Activated T-cell treated with anti-CD3 and anti-CD28 coated beads for 1 hour (primary cell): ENCODE results near the gene ITLN1.
A peak's percentile ranks its signal among the peaks of the same experiment; 100 is the strongest.

Experiments used
- DNase-seq: peaks from one replicate; pipeline ENCODE4 v3.0.0-alpha.2; 2020; ENCODE audit warnings: low read depth

ITLN1 gene

DNA sequence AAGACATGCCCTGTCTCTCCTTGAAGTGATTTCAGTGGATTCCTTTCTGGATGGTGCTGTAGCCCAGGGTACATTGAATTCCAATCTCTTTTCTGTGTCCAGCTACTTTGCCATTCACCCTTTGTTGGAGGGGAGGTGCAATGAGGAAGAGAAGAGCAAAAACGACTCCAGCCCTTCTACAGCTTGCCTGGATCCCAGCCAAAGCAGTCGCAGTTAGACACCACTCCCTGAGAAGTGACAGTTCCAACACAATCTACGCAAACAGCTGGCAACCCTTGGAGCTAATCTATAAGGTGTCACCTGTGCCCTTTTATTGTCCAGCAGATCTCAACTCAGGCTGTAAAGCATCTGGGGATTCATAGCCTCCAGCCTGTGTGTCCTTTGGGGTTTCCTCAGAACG lies 26.9 kb downstream of the ITLN1 start:
- no peak for DNase-seq

DNA sequence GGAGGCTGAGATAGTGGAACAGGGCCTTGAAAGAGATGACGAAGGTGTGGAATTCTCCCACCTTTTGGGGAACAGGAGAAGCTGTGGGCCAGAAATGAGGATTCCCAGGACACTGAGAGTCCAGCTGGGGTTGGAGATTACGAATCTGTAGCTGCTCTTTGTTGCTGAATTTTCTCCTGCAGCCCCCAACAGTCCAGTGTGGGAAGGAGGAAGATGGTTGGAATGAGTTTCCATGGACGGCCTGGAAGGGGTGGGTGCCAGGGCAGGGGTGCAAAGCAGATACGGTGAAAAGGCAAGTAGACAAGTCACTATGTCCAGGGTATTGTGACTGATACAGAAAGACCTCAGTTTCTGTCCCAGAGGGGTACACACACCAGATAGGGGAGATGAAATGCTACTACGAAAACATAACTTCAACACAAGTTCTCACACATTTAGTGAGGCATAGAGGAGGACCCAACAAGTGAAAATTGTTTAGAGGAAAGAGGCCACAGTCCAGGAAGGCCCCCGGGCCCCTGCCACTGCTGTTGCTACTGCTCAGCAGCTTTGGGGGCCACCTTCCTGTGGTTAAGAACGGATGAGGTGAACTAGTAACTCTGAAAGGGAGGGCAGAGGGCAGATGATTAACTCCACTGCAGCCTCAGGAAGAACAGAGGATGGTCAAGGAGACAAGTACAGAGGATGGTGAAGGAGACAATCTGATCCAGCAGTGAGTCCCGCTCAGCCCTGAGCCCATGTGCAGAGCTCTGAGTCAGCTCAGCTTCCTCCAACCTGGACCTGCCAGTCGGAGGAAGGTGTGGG lies 29.6 kb downstream of the ITLN1 start:
- DNase-seq = no peak

DNA sequence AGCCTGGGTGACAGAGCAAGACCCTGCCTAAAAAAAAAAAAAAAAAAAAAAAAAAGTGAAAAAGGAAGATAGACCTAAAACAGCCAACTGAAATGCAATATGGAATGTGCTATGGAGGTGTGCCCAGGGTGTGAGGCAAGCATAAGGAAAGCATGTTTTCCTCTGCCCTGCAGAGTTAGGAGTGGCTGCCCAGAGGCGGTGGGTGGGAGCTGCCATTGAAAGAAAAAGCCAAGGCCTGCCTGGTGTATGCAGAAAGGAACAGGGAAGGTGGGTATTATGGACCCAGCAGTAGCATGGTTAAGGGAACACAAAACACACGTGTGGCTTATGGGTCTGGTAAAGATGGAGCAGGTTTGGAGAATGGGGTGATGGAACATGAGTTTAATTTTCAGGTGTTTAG lies 31.2 kb downstream of the ITLN1 start:
- DNase-seq = no peak

DNA sequence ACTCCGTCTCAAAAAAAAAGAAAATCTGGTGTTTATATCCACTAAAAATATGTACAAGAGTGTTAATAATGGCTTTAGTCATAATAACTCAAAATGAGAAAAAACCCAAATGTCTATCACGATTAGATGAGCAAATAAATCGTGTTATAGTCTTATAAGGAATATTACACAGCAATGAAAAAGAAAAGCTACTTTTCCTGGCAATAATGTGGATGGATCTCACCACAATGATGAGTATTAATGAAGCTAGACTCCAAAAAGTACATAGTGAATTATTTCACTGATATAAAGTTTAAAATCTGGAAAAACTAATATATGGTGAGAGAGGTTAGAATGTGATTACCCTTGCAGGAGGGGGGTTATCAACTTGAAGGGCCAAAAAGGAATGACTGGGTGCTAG lies 32.0 kb downstream of the ITLN1 start:
- DNase-seq = no peak

DNA sequence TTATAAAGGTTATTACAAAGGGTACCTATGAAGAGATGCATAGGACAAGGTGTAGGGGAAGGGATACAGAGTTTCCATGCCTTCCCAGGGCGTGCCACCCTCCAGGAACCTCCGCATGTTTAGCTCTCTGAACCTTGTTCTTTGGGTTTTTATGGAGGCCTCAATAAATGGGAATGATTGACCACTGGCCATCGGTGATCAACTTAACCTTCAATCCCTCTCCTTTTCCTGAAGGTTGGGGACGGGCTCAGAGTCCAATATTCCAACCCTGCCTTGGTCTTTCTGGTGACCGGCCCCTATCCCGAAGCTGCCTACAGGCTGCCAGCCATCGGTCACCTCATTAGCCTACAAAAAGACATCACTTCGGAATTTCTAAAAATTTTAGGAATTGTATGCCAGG lies 34.0 kb downstream of the ITLN1 start:
- DNase-seq = no peak

DNA sequence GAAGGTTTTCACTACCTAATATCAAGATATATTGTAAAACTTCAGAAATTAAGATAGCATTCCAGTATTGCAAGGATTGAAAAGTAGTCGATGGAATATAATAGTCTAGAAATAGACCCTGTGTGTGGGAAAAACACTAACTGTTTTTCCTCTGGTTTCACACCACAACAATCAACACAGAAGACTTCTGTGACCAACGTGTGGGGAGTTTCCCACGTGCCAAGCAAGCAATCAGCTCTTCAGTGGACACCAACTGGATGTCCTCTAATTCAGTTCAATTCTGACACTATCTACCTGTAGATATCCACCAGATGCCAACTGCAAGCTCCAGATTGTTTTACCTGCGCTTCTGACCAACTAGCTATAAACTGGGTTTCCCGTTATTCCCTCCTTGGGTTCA lies 34.4 kb downstream of the ITLN1 start:
- DNase-seq = no peak

DNA sequence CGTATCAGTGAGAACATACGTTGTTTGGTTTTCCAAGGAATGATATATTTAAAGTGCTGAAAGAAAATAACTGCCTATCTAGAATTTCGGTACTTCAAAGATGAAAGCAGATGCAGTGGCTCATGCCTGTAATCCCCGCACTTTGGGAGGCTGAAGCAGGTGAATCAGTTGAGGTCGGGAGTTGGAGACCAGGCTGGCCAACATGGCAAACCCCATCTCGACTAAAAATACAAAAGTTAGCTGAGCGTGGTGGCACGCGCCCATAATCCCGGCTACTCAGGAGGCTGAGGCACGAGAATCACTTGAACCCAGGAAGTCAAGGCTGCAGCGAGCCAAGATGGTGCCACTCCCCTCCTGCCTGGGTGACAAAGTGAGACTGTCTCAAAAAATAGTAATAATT lies 38.7 kb downstream of the ITLN1 start:
- DNase-seq = no peak

DNA sequence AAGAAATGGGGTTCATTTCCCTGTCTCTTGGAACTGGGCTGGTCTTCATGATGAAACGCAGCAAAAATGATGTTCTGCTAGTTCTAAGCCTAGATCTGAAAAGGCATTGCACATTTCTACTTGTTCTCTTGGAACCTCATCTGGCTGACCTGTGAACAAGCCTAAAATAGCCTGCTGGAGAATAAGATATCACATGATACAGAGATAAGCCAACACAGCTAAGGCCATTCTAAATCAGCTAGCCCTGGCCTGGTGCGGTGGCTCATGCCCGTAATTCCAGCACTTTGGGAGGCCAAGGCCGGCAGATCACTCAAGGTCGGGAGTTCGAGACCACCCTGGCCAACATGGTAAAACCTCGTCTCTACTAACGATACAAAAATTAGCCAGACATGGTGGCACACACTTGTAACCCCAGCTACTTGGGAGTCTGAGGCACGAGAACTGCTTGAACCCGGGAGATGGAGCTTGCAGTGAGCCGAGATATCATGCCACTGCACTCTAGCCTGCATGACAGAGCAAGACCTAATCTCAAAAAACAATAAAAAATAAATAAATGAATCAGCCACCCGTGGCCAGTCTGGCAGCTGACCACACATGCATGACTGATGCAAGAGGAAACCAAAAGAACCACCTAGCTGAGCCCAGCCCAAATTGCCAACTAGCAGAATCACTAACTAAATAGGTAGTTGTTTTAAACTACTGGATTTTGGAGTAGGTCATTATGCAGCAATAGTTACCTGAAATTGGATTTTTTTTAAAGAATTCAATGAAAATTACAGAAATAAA lies 40.3 kb downstream of the ITLN1 start:
- DNase-seq = no peak

DNA sequence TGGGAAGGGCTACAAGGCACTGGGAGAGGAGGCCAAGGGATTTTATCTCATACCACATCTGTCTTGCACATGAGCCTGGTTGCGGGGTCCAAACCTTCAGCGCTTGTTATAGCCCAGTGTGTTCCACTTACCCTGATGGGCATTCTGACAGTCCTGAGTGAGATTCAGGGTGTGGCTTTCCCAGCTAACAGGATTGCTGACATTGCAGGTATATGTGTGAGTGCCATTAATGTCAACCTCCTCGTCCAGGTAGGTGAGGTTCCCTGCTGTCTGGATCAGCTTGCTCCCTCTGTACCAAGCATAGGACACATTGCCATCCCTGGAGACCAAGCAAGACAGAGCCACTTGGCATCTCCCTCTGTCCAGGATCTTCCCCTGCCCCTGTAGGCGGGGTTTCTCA lies 43.9 kb downstream of the ITLN1 start:
- no peak for DNase-seq

DNA sequence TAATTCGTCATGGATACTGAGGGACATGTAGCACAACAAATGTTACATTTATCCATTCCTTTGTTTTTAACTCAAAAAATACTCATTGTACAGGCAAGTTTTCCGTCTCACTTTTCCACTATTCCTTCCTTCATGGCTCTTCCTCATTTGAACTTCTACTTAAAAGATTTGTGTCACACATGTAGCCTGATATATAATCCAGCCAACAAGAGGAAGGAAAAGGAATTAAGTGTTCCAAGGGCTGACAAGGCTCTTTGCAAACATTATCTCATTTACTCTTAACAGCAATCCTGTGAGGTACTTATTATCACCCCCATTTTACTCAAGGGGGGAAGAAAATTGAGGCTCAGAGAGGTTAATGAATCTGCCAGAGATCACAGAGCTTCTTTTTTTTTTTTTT lies 45.2 kb downstream of the ITLN1 start:
- no peak for DNase-seq

DNA sequence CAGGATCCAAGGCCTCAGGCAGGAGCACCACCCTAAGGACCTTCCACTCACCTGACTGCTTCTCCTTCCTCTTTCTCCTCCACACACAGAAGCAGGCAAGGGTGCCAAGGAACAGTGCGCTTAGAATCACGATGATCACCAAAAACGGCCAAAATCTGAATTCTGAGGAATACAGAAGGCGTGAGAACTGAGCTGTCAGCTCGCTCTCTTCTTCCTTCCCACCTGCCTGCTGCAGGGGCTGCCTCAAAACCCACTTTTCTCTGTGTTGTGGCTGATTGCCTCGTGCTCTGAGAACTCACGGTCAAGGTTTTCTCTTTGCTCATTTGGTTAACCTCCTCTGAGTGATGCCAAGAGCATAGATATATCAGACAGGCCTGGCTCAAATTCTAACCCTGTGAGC lies 46.1 kb downstream of the ITLN1 start:
- no peak for DNase-seq

DNA sequence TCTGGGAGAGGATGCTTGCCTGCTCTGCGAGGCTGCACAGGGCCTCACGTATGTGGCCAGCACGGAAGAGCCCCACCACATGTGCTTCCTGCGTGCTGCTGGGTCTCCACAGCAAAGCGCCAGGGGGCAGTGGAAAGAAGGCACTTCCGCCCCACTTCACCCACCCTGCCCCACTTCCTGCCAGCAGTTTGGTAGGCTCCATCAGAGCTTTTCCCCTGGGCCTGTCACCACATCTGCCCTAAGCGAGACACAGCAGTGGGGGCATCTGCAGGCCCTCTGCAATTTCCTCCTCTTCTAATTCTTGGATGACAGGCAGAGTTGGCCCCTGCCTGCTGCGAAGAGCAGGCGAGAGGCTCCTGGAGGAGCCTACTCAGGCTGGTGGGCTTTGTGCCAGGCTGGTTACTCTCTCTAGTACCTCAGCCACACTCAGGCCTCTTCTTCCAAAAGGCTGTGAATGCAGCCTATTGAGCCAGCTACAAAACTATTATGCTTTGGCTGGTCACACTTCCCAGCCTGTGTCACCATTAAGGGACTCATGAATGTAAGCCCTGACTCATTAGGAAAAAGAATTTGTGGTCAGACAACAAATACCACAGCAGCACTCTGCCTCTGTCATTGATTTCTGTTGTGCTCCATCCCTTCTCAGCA lies 47.3 kb downstream of the ITLN1 start:
- peak; percentile 70 for DNase-seq

DNA sequence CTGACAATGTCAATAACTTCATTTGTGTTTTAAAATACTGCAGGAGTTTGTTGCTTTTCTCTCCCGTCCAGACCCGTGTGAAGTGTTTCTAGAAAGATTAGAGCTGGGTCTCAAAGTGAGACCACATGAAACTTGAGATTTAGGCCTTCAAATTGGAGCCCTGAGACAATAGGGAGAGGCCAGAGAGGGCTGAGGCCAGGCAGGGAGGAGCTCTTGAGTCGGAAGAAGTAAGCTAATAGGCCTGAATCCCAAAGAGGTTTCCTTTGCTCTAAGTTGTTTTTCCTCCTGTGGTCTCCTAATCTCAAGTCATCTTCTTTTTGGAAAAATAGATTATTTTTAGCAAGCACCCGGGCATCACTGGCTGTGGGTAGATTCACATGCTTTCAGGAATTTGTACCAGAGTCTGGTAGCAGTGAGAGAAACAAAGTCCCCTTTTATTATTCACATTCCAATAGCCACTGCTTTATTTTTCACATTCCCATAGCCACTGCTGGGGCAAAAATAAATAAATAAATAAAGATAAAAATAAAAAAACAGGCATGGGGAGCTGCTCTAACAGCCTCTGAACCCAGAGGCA lies 47.9 kb downstream of the ITLN1 start:
- DNase-seq = no peak

DNA sequence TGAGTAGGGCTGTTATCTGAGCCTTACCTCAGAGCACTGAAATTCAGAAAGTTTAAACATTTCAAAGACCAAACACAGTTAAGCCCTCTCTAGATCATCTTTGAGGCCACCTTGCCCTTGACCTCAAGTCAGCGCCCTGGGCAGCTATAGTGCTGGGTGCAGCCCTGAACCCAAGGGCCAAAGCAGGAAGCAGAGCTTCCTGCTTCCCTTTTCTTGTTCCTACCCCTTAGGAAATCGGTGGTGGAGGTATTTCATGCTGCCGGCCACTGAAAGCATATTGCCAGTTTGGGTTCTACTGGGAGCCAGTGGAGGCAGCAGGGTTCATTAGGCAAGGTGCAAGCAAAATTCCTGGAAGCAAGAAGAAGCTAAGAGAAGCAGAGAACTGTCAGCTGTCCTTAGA lies 48.4 kb downstream of the ITLN1 start:
- no peak for DNase-seq

DNA sequence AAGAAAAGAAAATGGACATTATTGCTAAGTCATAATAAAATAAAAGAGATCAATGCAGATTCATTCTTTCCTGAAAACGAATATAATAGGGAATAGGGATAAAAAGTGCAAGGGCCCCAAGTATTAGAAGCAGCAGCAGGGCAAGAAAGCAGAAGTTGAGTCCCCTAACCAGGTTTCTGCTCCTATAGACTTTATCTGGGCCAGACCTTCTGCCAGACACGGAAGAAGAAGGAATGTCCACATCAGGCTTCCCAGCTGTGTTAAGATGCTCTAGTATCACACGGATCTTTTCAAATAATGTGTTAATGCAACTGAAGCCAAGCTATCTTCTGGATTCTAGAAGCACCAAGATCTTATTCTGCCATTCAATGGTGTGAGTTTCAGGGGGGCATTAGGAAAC lies 49.2 kb downstream of the ITLN1 start:
- DNase-seq = no peak

DNA sequence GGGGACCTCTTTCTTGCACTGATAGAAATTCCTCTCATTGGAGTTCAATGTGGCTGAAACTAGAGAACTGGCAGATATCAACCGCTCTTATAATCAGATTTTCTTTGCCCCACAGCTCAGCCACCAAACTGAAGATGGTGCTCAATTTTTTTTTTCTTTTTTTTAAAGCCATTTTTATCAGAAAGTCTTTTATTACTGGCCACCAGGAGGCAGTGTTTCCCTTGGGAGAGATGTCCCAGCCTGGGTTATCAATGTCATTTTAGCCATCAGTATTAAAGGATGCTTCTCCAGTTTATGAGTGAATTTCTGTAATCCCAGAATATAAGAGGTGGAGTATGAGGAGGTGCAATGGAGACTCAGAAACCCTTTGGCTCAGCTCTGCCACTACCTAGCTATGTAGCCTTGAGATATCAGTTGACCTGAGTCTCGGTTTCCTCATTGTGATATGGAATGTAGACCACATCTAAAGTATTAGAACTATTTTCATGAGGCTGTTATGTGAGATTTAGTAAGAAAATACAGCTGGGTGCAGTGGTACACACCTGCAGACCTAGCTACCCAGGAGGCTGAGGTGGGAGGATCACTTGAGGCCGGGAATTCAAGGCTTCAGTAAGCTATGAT lies 49.9 kb downstream of the ITLN1 start:
- DNase-seq = no peak

DNA sequence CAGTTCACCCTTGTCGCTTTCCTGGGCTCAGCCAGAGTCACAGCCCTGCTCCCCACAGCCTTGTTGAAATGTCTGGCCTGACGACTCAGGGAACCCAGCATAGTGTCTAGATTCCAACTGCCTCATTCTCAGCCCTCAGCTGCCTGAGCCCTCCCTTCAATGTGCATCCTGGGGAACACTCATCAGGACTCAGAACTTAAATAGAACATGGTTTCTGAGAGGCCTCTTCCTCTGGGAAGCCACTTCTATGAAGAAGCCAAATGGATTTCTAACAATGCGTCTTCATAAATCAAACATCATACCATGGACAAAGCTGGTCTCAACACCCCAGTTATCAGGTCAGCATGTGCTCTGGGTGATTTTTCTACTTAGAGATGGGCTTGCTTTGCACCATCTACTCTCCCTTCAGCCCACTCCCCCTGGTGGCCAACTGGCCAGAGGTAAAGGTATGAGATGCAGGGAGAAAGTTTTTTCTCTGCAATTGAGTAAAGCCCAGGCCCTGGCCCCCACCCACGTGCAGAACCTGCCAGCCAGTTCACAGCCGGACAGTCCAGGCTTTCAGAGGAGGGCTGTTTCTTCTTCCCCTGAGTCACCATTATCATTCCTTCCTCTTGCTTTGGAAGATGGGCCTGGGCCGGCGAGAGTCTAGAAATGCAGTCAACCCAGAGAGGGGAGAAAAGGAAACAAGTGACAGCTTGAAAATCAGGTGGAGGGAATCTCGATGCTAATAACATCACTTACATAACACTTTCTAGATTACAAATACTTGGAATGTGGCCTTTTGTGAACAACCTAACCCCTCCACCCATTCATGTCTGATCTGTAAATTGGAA lies 54.4 kb downstream of the ITLN1 start:
- DNase-seq = peak; percentile 79

DNA sequence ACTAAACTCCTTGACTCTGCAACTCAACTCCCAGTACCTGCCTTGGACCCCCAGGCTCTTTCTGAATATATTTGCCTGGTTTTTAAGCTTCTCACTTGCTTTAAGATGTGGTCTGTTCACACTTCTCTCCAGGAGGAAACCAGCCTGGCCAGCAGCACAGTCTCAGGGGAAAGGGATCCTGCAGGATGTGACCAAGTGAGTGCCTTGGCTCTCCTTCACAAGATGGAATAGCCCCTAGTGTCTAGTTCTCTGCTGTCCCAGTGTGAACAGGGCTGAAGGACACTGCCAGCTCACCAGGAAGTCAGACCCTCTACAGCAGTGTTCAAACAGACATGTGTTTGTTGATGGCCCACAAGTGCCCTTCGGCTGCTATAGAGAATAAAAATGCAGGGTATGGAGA lies 55.2 kb downstream of the ITLN1 start:
- no peak for DNase-seq

DNA sequence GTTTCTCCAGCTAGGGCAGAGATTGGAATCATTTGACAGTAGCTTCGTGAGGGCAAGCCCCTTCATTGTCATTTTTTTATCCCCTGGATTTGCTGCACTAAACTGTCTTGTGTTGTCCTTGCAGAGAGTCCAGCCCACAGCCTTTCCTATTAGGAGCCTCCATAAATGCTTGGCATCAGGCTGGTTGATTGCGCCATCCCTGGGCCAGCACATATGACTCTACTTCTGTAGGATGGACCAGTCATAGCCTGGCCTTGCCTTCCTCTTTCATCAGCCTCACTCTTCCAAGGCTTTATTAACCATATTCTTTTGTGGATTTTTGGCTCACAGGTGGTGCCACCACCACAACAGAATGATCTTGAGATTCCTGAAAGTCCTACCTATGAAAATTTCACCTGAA lies 57.6 kb downstream of the ITLN1 start:
- DNase-seq = no peak

DNA sequence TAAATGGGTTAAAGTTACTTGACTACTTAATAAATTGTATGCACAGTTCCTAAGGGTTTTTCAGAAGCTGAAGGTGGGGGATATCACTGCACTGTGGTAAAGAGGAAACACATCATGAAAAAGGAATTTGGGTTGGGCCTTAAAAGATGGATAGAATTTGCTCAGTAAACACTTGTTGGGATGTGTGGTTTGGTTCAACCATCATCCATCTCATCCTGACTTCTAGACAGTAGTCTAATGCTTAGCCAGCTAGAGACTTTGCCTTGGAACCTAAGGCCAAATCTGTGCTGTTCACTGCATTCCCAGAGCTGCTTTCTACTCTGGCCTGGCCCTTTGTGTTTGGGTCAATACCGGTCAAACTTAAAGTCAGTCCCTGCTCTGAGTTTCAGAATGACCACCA lies 58.4 kb downstream of the ITLN1 start:
- no peak for DNase-seq
